Stomach (tissue), 9 donors: ENCODE results near the gene FGF7. TPM values are rescaled to one million over a fixed set of nuclear protein-coding genes. Genes with fewer than 3 reads are reported as not detected.

ENCODE experiments used
- DNase-seq, 2 donors: peaks; one replicate each; pipeline versions ENCODE4 v3.0.0 to v3.0.0-alpha.2; 2013 to 2019
- H3K27ac ChIP-seq, 5 donors: fragments of 200-600 bp in 4 of 5; sonication (generic) in 4 of 5; one replicate each; pipeline ENCODE4 v1.5.1; 2013 to 2019; ENCODE audit warnings: mild to moderate bottlenecking in 1 of 5, moderate library complexity in 1 of 5
- H3K27me3 ChIP-seq, 3 donors: fragments of 200-600 bp; sonication (generic); one replicate each; pipeline ENCODE4 v1.5.1; 2017 to 2019; ENCODE audit warnings: mixed run types in 1 of 3
- H3K36me3 ChIP-seq, 4 donors: fragments of 200-600 bp; sonication (generic); 1 replicate in 3 of 4; 2 replicates in 1 of 4; pipeline ENCODE4 v1.5.1; 2016 to 2019
- H3K4me1 ChIP-seq, 4 donors: fragments of 200-600 bp; sonication (generic); one replicate each; pipeline ENCODE4 v1.5.1; 2016 to 2019
- H3K4me3 ChIP-seq, 4 donors: fragments of 200-600 bp; sonication (generic) in 3 of 4; one replicate each; pipeline ENCODE4 v1.5.1; 2016 to 2019; ENCODE audit warnings: mild to moderate bottlenecking in 1 of 4
- H3K9me3 ChIP-seq, 4 donors: fragments of 200-600 bp; sonication (generic); one replicate each; pipeline ENCODE4 v1.5.1; 2016 to 2019
- EP300 ChIP-seq: sonication (generic); formaldehyde crosslinking; IDR thresholded peaks from one replicate; pipeline ENCODE4 v1.6.1; 2017; ENCODE audit warnings: antibody characterized with exemption
- POLR2A ChIP-seq, 4 donors: fragments of 450-650 bp; IDR thresholded peaks; one replicate each; pipeline ENCODE4 v1.6.1; 2016; ENCODE audit warnings: antibody characterized with exemption in 4 of 4, control low read depth in 2 of 4, mild to moderate bottlenecking in 1 of 4, moderate library complexity in 1 of 4
- POLR2AphosphoS5 ChIP-seq, 3 donors: sonication (generic); formaldehyde crosslinking; IDR thresholded peaks; one replicate each; pipeline ENCODE4 v1.6.1; 2016; ENCODE audit warnings: antibody characterized with exemption in 3 of 3
- WGBS, 5 donors: extraction: QIAGEN DNeasy Blood & Tissue Kit in 3 of 5; methylation state at CpG; one replicate each; pipeline versions ENCODE4 v1.1.5 to v1.1.7; 2013 to 2018; 5-methylcytosine and 5-hydroxymethylcytosine counted together
- intact Hi-C: fragments of 100-400 bp; cut with DNase I; formaldehyde crosslinking; loops from one replicate; pipeline ENCODE4 v1.15.1; 2023; ENCODE audit warnings: low total_unique reads
- polyA plus RNA-seq, 3 donors: library from polyadenylated mRNA; stranded (reverse); fragments of 200-250 nt; gene quantifications; one replicate each; pipeline ENCODE4 v1.2.3, GENCODE V29; 2013
- total RNA-seq, 5 donors: library from RNA; depleted of rRNA; stranded (reverse); fragments of >200 nt; gene quantifications; one replicate each; pipeline versions ENCODE4 v1.1.0 to v1.2.3, GENCODE V29; 2014 to 2016
- TF ChIP-seq, protein P1 (sequence below), 7 experiments: fragments of 450-650 bp in 4 of 7; fragments of 200-600 bp in 3 of 7; sonication (generic) in 3 of 7; IDR thresholded peaks; one replicate each; pipeline ENCODE4 v1.5.1; 2016 to 2019; ENCODE audit warnings: antibody characterized with exemption in 7 of 7, control low read depth in 2 of 7, mild to moderate bottlenecking in 1 of 7
- donor health status: healthy with polysubstance abuse.
- donor health status: Bipolar disorder and iron deficiency.
- donor health status: healthy.

FGF7 gene
- total and polyA plus RNA-seq, 8 donors, result 2.6 to 55.1 (median 30.1) TPM

DNA sequence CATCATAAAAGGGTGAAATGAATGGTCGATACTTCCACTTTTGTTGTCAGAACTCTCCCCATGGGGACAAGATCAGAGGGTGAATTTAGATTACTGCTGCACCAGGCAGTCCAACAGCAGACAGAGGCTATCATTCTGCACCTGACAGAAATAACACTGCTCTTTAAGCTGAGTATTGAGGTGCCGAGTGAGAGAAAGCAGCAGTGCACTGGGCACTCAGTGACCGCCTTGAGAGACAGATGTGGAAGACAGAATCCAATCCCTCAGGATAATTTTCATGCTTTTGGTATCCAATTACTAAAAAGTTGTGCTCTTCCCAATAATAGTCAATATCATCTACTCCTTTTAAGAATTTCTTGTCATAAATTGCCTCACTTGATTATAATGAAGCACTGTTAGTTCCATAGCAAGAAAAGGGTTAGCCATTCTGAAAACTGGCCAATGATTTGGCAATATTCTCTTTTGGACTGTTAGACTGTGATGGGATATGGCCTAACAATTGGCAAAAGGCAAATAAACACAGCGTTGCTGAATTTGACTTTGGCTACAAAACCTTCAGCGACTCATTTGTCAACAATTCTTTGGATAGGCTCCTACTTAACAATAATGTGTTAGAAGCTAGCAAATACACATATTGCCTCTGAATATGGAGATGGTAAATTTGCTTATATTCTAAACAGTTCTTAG, 5.5 kb downstream of the FGF7 start:
- peak overlapping the region in 4 of 5 donors; percentile 16 to 64 (median 54) for H3K27ac ChIP-seq
- H3K4me3 ChIP-seq, result peak overlapping the region; percentile 1 to 42 (median 40)
- intact Hi-C loops, result no loop called here

DNA sequence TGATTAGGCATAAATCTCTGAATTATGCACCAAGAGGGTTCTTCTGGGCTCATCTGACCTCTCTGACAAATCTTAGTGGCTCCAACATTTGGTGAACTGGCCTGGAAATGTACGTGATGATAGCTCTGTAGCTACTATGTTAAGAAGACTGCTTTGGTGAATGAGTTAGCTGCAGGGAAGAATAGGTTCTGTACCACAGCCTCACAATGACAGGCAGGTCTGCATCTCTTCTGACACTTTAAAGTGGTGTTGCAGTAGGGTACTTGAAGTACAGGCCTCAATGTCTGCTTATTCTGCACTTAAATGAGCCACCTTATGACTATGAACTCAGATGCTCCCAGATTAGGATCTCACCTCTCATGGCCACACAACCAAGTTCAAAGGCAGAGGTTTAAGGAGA, 7.0 kb downstream of the FGF7 start:
- Histone ChIP-seq H3K27ac (peak overlapping the region in 2 of 5 donors; percentile 63 to 64), H3K9me3 (no peaks in the 10 kb centered on the region), H3K36me3 (no peaks in the 10 kb centered on the region), H3K4me1 (peaks cover 0 to 18% (median 3%) of the 10 kb centered on the region in 4 donors), H3K4me3 (peak overlapping the region in 1 of 4 donors; percentile 14), H3K27me3 (no peaks in the 10 kb centered on the region)
- 68 to 94% (median 86%) methylated on average over 1 of the region's 1 CpG for WGBS, 5 donors
- intact Hi-C loops, result loop anchor here (10.0 kb wide), 1 partner anchor 565 kb away; no protein-coding TSS in a partner anchor
- DNase-seq, result no peak
- TF ChIP-seq, protein P1, sequence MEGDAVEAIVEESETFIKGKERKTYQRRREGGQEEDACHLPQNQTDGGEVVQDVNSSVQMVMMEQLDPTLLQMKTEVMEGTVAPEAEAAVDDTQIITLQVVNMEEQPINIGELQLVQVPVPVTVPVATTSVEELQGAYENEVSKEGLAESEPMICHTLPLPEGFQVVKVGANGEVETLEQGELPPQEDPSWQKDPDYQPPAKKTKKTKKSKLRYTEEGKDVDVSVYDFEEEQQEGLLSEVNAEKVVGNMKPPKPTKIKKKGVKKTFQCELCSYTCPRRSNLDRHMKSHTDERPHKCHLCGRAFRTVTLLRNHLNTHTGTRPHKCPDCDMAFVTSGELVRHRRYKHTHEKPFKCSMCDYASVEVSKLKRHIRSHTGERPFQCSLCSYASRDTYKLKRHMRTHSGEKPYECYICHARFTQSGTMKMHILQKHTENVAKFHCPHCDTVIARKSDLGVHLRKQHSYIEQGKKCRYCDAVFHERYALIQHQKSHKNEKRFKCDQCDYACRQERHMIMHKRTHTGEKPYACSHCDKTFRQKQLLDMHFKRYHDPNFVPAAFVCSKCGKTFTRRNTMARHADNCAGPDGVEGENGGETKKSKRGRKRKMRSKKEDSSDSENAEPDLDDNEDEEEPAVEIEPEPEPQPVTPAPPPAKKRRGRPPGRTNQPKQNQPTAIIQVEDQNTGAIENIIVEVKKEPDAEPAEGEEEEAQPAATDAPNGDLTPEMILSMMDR (IDR thresholded peaks at IDR 0.05), result no peak
- no peak for TF ChIP-seq POLR2AphosphoS5 (IDR thresholded peaks at IDR 0.05)

More for the DNA sequence above, 5.5 kb downstream of the FGF7 start:
- 50 to 71% (median 66%) methylated on average over 5 of the region's 5 CpGs for WGBS, 5 donors
- Histone ChIP-seq H3K36me3 (no peaks in the 10 kb centered on the region), H3K4me1 (peaks cover 0 to 12% (median 3%) of the 10 kb centered on the region in 4 donors), H3K9me3 (no peaks in the 10 kb centered on the region), H3K27me3 (no peaks in the 10 kb centered on the region)
- TF ChIP-seq POLR2A (IDR thresholded peaks at IDR 0.05) (no peak), POLR2AphosphoS5 (IDR thresholded peaks at IDR 0.05) (peak; percentile 21 to 71 (median 23))
- TF ChIP-seq, protein P1 (IDR thresholded peaks at IDR 0.05), result no peak
- peak in 1 of 2 donors; percentile 39 for DNase-seq

DNA sequence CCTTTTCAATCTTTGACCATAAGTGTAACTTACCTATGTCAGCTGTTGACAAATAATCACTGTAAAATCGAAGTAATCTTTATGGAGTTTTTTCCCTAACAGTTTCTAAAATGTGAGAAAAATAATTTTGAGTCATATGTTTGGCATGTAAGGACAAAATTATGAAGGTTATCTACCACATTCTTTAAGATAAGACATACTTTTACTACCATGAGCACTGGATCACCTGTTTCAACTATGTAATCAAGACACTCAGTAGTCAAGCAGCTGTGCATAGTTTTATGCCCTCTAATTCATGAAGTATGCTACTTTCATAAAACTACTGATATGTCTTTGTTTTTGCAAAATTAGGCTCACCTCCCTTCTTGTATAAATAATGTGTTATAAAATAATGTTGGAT, 12.1 kb downstream of the FGF7 start:
- no peaks in the 10 kb centered on the region for H3K9me3 ChIP-seq
- H3K27me3 ChIP-seq, result no peaks in the 10 kb centered on the region
- TF ChIP-seq POLR2AphosphoS5 (IDR thresholded peaks at IDR 0.05) (no peak), POLR2A (IDR thresholded peaks at IDR 0.05) (no peak), EP300 (no peak)
- TF ChIP-seq, protein P1 (IDR thresholded peaks at IDR 0.05), result no peak
- no peaks in the 10 kb centered on the region for H3K36me3 ChIP-seq
- intact Hi-C loops, result loop anchor here (10.0 kb wide), 1 partner anchor 570 kb away; no protein-coding TSS in a partner anchor
- H3K4me3 ChIP-seq, result no peak overlapping the region
- 46 to 71% (median 62%) methylated on average over 1 of the region's 1 CpG for WGBS, 5 donors
- DNase-seq, result no peak
- H3K27ac ChIP-seq, result peak overlapping the region in 1 of 5 donors; percentile 16
- H3K4me1 ChIP-seq, result peaks cover 0 to 47% (median 17%) of the 10 kb centered on the region in 4 donors

DNA sequence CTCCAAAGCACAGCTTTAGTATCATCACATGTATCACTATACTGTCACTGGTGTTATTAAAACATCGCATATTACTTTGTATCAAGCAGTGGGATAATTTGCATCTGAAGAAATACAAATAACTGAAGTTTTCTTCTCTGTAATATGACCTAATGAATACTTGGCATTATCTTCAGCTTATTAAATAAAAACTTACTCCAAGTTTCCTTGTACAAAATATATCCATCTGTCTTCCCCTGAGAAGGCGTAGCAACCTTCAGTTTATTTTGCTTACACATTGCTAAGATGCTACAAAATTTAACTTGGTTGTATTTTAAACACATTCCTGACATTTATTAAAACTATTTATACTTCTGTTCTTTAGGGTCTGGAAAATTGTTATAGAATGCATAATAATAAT, 13.7 kb downstream of the FGF7 start:
- Histone ChIP-seq H3K36me3 (no peaks in the 10 kb centered on the region), H3K27me3 (no peaks in the 10 kb centered on the region), H3K4me1 (peaks cover 0 to 45% (median 18%) of the 10 kb centered on the region in 4 donors), H3K4me3 (no peak overlapping the region), H3K27ac (no peak overlapping the region), H3K9me3 (no peaks in the 10 kb centered on the region)
- TF ChIP-seq POLR2AphosphoS5 (IDR thresholded peaks at IDR 0.05) (no peak), EP300 (no peak), POLR2A (IDR thresholded peaks at IDR 0.05) (no peak)
- TF ChIP-seq, protein P1 (IDR thresholded peaks at IDR 0.05), result no peak
- DNase-seq, result no peak
- 63 to 76% (median 69%) methylated on average over 2 of the region's 2 CpGs for WGBS, 5 donors
- intact Hi-C loops, result loop anchor here (10.0 kb wide), 1 partner anchor 572 kb away; no protein-coding TSS in a partner anchor
